Muscle of leg (tissue), 11 donors: ENCODE measurements around the gene WBP2NL. TPM values are rescaled to one million over a fixed set of nuclear protein-coding genes. Genes with fewer than 3 reads are reported as not detected.

Experiments used
- DNase-seq: peaks from one replicate; pipeline ENCODE4 v3.0.0; 2013
- H3K27ac ChIP-seq: one replicate; pipeline ENCODE4 v1.5.1; 2013; ENCODE audit warnings: mild to moderate bottlenecking, low read length, control low read depth
- H3K27me3 ChIP-seq: one replicate; pipeline ENCODE4 v1.6.1; 2013; ENCODE audit warnings: low read length; ENCODE audit not compliant: control insufficient read depth, insufficient read depth
- H3K36me3 ChIP-seq: one replicate; pipeline ENCODE4 v1.6.1; 2013; ENCODE audit warnings: low read length; ENCODE audit not compliant: control insufficient read depth, insufficient read depth
- H3K4me1 ChIP-seq: one replicate; pipeline ENCODE4 v1.6.1; 2013; ENCODE audit warnings: low read length; ENCODE audit not compliant: control insufficient read depth, insufficient read depth
- H3K4me3 ChIP-seq: one replicate; pipeline ENCODE4 v1.5.1; 2013; ENCODE audit warnings: low read length, control low read depth
- H3K9me3 ChIP-seq: replicated peaks from 2 replicates; pipeline ENCODE4 v1.6.1; 2013; ENCODE audit warnings: low read depth, low read length; ENCODE audit not compliant: control insufficient read depth
- WGBS: methylation state at CpG from one replicate; pipeline ENCODE4 v1.1.5; 2013; ENCODE audit warnings: missing lambda C conversion rate; ENCODE audit not compliant: insufficient coverage; 5-methylcytosine and 5-hydroxymethylcytosine counted together
- polyA plus RNA-seq, 8 donors: library from polyadenylated mRNA; unstranded; fragments of 120-200 nt; gene quantifications; one replicate each; pipeline versions ENCODE4 v1.2.1 to v1.2.3, GENCODE V29; 2013; ENCODE audit warnings: inconsistent platforms in 1 of 8, low replicate concordance in 1 of 8; ENCODE audit not compliant: insufficient read length in 8 of 8, insufficient read depth in 1 of 8
- total RNA-seq: library from RNA; stranded (reverse); fragments of 120-200 nt; gene quantifications from one replicate; pipeline ENCODE4 v1.2.4, GENCODE V29; 2013

WBP2NL gene
- total and polyA plus RNA-seq, 9 donors, result 0.38 to 2.3 (median 1.2) TPM

GRCh38 chr22:42000466-42000865, 1.9 kb downstream of the WBP2NL start:
- 94% methylated on average over 5 of the region's 8 CpGs for WGBS

DNA sequence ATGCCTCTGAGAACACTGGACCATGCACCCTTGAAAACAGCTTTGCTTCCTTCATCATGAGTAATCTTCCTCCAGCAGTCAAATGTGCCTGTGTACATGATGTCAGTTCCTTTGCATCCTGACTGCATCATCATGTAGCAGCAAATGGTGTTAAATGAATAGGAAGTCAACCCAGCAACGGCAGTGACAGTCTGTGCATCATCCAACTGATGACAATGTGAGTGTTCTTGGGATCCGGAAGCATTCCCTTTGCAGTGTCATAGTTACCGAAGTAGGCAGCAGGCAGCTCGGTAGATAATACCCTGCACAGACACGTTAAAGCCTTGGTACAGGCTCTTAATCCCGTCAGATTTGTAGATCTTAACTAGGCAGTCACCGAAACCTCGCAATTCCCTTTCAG, 2.5 kb downstream of the WBP2NL start:
- Histone ChIP-seq H3K4me3 (no peak overlapping the region), H3K9me3 (peaks cover 4% of the 10 kb centered on the region), H3K36me3 (no peaks in the 10 kb centered on the region), H3K27ac (no peak overlapping the region), H3K4me1 (peaks cover 3% of the 10 kb centered on the region), H3K27me3 (peaks cover 10% of the 10 kb centered on the region)
- WGBS, result 71% methylated on average over 7 of the region's 8 CpGs
- no peak for DNase-seq

More at GRCh38 chr22:42000466-42000865, 1.9 kb downstream of the WBP2NL start:
- Histone ChIP-seq H3K9me3 (no peaks in the 10 kb centered on the region), H3K27me3 (peaks cover 10% of the 10 kb centered on the region), H3K36me3 (no peaks in the 10 kb centered on the region), H3K4me1 (peaks cover 3% of the 10 kb centered on the region), H3K27ac (no peak overlapping the region), H3K4me3 (no peak overlapping the region)
- DNase-seq, result no peak

DNA sequence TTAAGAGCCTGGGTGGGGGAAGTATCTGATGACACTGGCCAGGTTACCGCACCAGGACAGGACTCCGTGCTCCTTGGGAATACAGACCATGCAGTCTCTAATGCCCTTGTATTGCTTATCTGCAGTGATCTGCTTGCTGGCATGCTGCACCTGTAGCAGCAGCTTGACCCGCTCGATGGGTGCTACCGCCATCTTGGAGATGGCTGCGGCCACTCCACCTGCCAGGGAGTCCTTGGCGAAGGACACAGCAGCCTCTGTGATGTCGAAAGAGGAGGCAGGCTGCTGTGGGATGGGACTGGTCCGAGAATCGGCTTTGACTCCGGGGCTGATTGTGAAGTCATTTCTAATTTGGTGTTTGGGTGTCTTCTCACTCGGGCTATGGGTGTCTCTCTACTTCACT, 3.1 kb downstream of the WBP2NL start:
- H3K9me3 ChIP-seq, result peaks cover 4% of the 10 kb centered on the region
- WGBS, result 94% methylated on average over 8 of the region's 12 CpGs
- no peak overlapping the region for H3K4me3 ChIP-seq
- DNase-seq, result no peak
- no peaks in the 10 kb centered on the region for H3K36me3 ChIP-seq
- no peak overlapping the region for H3K27ac ChIP-seq
- H3K27me3 ChIP-seq, result peaks cover 10% of the 10 kb centered on the region
- H3K4me1 ChIP-seq, result peaks cover 3% of the 10 kb centered on the region

- 52% methylated on average over 3 of the region's 4 CpGs for WGBS
- DNase-seq, result no peak
- H3K9me3 ChIP-seq, result peaks cover 15% of the 10 kb centered on the region
- H3K27me3 ChIP-seq, result no peaks in the 10 kb centered on the region
- no peaks in the 10 kb centered on the region for H3K4me1 ChIP-seq
- H3K27ac ChIP-seq, result no peak overlapping the region
- no peaks in the 10 kb centered on the region for H3K36me3 ChIP-seq
- H3K4me3 ChIP-seq, result no peak overlapping the region
These were observed 9.3 kb downstream of the WBP2NL start for GRCh38 chr22:42007922-42008321.

DNA sequence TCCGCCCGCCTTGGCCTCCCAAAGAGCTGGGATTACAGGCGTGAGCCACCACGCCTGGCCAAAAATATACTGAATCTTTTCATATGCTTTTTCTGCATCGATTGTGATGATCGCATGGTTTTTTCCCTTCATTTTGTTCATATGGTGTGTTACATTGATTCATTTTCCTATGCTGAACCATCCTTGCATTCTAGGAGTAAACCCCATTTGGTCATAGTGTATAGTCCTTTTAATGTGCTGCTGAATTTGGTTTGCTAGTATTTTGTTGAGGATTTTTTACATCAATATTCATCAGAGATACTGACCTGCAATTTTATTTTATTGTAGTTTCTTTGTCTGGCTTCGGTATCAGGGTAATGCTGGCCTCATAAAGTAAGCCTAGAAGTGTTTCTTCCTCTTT, 12.2 kb downstream of the WBP2NL start:
- H3K27me3 ChIP-seq, result no peaks in the 10 kb centered on the region
- no peak overlapping the region for H3K27ac ChIP-seq
- no peaks in the 10 kb centered on the region for H3K4me1 ChIP-seq
- H3K4me3 ChIP-seq, result no peak overlapping the region
- H3K9me3 ChIP-seq, result peaks cover 13% of the 10 kb centered on the region
- no peak for DNase-seq
- WGBS, result 100% methylated on average over 2 of the region's 7 CpGs
- H3K36me3 ChIP-seq, result no peaks in the 10 kb centered on the region

DNA sequence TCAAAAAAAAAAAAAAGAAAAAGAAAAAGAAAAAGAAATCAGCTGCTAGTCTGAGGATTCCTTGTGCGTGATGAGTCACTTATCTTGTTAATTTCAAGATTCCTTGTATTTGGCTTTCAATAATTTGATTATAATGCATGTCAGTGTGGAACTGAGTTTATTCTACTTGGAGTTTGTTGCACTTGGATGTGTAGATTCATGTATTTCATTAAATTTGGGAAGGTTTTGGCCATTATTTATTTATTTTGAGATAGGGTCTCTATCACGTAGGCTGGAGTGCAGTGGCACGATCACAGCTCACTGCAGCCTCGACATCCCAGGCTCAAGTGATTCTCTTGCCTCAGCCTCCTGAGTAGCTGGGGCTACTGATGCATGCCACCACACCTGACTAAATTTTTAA, 14.8 kb downstream of the WBP2NL start:
- DNase-seq, result no peak
- Histone ChIP-seq H3K27ac (no peak overlapping the region), H3K36me3 (no peaks in the 10 kb centered on the region), H3K4me3 (no peak overlapping the region), H3K27me3 (no peaks in the 10 kb centered on the region), H3K4me1 (no peaks in the 10 kb centered on the region), H3K9me3 (peaks cover 11% of the 10 kb centered on the region)
- WGBS, result 78% methylated on average over 3 of the region's 4 CpGs

GRCh38 chr22:42016111-42016510, 17.5 kb downstream of the WBP2NL start:
- Histone ChIP-seq H3K4me3 (no peak overlapping the region), H3K27ac (no peak overlapping the region), H3K4me1 (no peaks in the 10 kb centered on the region), H3K27me3 (no peaks in the 10 kb centered on the region), H3K36me3 (no peaks in the 10 kb centered on the region), H3K9me3 (peaks cover under 1% of the 10 kb centered on the region)
- no peak for DNase-seq
- WGBS, result 74% methylated on average over 3 of the region's 10 CpGs

DNA sequence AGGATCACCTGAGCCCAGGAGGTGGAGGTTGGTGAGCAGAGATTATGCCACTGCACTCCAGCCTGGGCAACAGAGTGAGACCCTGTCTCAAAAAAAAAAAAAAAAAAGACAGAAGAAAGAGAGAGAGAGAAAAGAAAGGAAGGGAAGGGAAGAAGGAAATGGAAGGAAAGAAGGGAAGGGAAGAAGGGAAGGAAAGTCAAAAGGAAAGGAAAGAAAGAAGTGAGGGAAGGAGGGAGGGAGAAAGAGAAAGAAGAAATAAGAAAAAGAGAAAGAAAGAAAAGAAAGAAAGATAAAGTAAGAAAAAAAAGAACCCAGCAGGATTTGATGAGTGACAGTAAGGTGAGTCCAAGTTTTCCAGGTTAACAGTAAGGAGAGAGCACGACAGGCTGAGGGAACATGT, 19.6 kb downstream of the WBP2NL start:
- Histone ChIP-seq H3K4me3 (no peak overlapping the region), H3K4me1 (no peaks in the 10 kb centered on the region), H3K36me3 (no peaks in the 10 kb centered on the region), H3K27ac (no peak overlapping the region), H3K9me3 (no peaks in the 10 kb centered on the region), H3K27me3 (no peaks in the 10 kb centered on the region)
- no peak for DNase-seq
- no CpG with 5 or more reads among the region's 1 CpG for WGBS

- no peak overlapping the region for H3K27ac ChIP-seq
- H3K36me3 ChIP-seq, result no peaks in the 10 kb centered on the region
- DNase-seq, result no peak
- H3K4me3 ChIP-seq, result no peak overlapping the region
- no peaks in the 10 kb centered on the region for H3K9me3 ChIP-seq
- no peaks in the 10 kb centered on the region for H3K4me1 ChIP-seq
- H3K27me3 ChIP-seq, result no peaks in the 10 kb centered on the region
- WGBS, result 40% methylated on average over 1 of the region's 2 CpGs
These were observed 23.0 kb downstream of the WBP2NL start for GRCh38 chr22:42021571-42021970.

DNA sequence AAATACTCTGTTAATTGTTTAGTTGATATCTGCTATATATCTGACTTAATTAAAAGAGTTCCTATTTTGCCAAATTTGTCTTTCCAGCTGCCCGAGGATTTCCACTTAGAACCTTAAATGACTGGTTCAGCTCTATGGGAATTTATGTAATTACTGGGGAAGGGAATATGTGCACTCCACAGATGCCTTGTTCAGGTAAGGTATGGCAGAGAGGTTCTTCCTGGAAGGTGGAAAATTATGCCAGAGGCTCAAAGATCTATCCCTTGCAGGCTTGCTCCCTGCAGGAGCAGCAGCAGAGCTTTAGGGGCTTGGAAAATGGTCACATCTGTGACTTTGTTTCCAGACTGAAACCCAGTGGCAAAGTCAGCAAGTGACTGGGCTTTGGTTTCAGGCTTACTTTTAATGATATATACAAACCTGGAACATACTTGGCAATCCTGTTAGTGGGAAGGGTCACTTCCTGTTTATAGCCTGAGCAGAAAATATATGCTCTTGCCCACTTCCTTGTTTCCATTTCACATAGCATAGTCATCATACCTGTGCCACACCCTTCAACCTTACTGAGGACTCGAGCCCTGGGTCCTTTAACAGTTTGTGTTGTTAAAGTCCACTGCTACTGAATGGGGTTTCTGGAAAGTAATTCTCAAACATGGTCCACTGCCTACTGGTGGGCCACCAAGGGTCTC, 23.7 kb downstream of the WBP2NL start:
- H3K36me3 ChIP-seq, result no peaks in the 10 kb centered on the region
- no peak overlapping the region for H3K4me3 ChIP-seq
- DNase-seq, result no peak
- no CpG with 5 or more reads among the region's 2 CpGs for WGBS
- H3K27me3 ChIP-seq, result no peaks in the 10 kb centered on the region
- no peak overlapping the region for H3K27ac ChIP-seq
- H3K9me3 ChIP-seq, result no peaks in the 10 kb centered on the region
- no peaks in the 10 kb centered on the region for H3K4me1 ChIP-seq

GRCh38 chr22:42025421-42025820, 26.8 kb downstream of the WBP2NL start:
- no CpG with 5 or more reads among the region's 1 CpG for WGBS
- Histone ChIP-seq H3K36me3 (no peaks in the 10 kb centered on the region), H3K4me3 (no peak overlapping the region), H3K27me3 (no peaks in the 10 kb centered on the region), H3K9me3 (no peaks in the 10 kb centered on the region), H3K4me1 (no peaks in the 10 kb centered on the region), H3K27ac (no peak overlapping the region)
- peak; percentile 20 for DNase-seq
